Measurements from ENCODE around the gene PILRA. TPM values are rescaled to one million over a fixed set of nuclear protein-coding genes. Genes with fewer than 3 reads are reported as not detected.

Gene PILRA
- total RNA-seq, 4 donors from 2014 or later: 3.3 to 8.8 (median 5.4) TPM

DNA sequence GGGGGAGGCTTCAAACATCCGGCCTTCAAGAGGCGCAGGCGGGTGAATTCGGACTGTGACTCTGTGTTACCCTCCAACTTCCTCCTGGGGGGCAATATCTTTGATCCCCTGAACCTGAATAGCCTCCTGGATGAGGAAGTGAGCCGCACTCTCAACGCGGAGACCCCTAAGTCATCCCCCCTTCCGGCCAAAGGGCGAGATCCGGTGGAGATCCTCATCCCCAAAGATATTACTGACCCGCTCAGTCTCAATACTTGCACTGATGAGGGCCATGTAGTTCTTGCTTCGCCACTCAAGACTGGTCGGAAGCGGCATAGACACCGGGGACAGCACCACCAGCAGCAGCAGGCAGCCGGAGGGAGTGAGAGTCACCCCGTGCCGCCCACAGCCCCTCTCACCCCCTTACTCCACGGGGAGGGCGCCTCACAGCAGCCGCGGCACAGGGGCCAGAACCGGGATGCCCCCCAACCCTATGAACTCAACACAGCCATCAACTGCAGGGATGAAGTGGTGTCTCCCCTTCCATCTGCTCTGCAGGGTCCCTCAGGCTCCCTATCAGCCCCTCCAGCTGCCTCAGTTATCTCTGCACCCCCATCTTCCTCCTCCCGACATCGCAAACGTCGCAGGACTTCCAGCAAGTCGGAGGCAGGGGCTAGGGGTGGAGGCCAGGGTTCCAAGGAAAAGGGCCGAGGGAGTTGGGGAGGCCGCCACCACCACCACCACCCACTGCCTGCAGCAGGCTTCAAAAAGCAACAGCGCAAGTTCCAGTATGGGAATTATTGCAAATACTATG, 57.4 kb downstream of the PILRA start:
- 42% methylated on average over 15 of the region's 31 CpGs for WGBS
- DNase-seq (ENCODE audit: extremely low spot score): no peak
- H3K27ac ChIP-seq (replicated peaks in 1 of 4): peak overlapping the region; percentile 97 to 100 (median 98)
- H3K36me3 ChIP-seq: peaks cover 8 to 41% (median 36%) of the 10 kb centered on the region in 4 donors
- TF ChIP-seq POLR2AphosphoS5 (IDR thresholded peaks at IDR 0.05) (no peak), POLR2A (IDR thresholded peaks at IDR 0.05; ENCODE audit: low read depth) (no peak), EP300 (IDR thresholded peaks at IDR 0.05) (no peak)
- TF ChIP-seq, protein P1, sequence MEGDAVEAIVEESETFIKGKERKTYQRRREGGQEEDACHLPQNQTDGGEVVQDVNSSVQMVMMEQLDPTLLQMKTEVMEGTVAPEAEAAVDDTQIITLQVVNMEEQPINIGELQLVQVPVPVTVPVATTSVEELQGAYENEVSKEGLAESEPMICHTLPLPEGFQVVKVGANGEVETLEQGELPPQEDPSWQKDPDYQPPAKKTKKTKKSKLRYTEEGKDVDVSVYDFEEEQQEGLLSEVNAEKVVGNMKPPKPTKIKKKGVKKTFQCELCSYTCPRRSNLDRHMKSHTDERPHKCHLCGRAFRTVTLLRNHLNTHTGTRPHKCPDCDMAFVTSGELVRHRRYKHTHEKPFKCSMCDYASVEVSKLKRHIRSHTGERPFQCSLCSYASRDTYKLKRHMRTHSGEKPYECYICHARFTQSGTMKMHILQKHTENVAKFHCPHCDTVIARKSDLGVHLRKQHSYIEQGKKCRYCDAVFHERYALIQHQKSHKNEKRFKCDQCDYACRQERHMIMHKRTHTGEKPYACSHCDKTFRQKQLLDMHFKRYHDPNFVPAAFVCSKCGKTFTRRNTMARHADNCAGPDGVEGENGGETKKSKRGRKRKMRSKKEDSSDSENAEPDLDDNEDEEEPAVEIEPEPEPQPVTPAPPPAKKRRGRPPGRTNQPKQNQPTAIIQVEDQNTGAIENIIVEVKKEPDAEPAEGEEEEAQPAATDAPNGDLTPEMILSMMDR (IDR thresholded peaks at IDR 0.05): no peak
- no peaks in the 10 kb centered on the region for H3K9me3 ChIP-seq
- peaks cover 34 to 66% (median 61%) of the 10 kb centered on the region in 4 donors for H3K4me1 ChIP-seq
- peak overlapping the region; percentile 76 to 85 (median 80) for H3K4me3 ChIP-seq
- intact Hi-C loops (cut with DNase I): no loop called here
- H3K27me3 ChIP-seq: peaks cover 0 to 6% (median 0%) of the 10 kb centered on the region in 4 donors

DNA sequence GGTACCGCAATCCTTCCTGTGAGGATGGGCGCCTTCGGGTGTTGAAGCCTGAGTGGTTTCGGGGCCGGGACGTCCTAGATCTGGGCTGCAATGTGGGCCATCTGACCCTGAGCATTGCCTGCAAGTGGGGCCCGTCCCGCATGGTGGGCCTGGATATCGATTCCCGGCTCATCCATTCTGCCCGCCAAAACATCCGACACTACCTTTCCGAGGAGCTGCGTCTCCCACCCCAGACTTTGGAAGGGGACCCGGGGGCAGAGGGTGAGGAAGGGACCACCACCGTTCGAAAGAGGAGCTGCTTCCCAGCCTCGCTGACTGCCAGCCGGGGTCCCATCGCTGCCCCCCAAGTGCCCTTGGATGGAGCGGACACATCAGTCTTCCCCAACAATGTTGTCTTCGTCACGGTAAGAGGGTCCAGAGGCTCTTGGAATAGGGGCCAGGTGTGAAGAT, 58.0 kb downstream of the PILRA start:
- Histone ChIP-seq H3K36me3 (peaks cover 8 to 41% (median 36%) of the 10 kb centered on the region in 4 donors), H3K27ac (replicated peaks in 1 of 4) (peak overlapping the region; percentile 97 to 100 (median 98)), H3K27me3 (peaks cover 0 to 6% (median 0%) of the 10 kb centered on the region in 4 donors), H3K9me3 (no peaks in the 10 kb centered on the region), H3K4me3 (peak overlapping the region in 3 of 4 donors; percentile 76 to 85 (median 81)), H3K4me1 (peaks cover 34 to 67% (median 62%) of the 10 kb centered on the region in 4 donors)
- DNase-seq (ENCODE audit: extremely low spot score): no peak
- intact Hi-C loops (cut with DNase I): no loop called here
- WGBS: 96% methylated on average over 15 of the region's 23 CpGs
- TF ChIP-seq POLR2AphosphoS5 (IDR thresholded peaks at IDR 0.05) (no peak), POLR2A (IDR thresholded peaks at IDR 0.05; ENCODE audit: low read depth) (no peak), EP300 (IDR thresholded peaks at IDR 0.05) (no peak)
- TF ChIP-seq, protein P1 (IDR thresholded peaks at IDR 0.05): no peak

DNA sequence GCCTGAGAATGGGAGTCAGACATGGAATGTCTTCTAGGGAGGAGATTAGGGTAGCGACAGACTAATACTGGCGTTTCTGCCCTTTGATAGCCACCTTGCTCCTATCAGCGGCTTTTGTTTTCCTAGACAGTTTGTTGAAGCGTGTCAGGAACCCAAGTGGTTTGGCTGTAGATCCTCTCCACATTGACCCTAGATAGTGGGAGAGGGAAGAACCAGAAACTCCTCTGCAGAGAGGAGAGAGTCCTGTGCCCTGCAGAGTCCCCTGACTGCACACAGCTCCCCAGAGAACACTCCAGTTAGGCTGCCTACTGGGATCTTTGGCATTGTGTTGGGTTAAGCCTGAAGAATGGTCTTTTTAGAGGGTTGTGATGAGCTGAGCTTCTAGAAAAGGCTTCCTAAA, 58.8 kb downstream of the PILRA start:
- H3K9me3 ChIP-seq: no peaks in the 10 kb centered on the region
- H3K27ac ChIP-seq (replicated peaks in 1 of 4): peak overlapping the region in 3 of 4 donors; percentile 96 to 100 (median 98)
- WGBS: 77% methylated on average over 4 of the region's 4 CpGs
- TF ChIP-seq POLR2AphosphoS5 (IDR thresholded peaks at IDR 0.05) (no peak), EP300 (IDR thresholded peaks at IDR 0.05) (no peak), POLR2A (IDR thresholded peaks at IDR 0.05; ENCODE audit: low read depth) (no peak)
- TF ChIP-seq, protein P1 (IDR thresholded peaks at IDR 0.05): no peak
- H3K4me3 ChIP-seq: no peak overlapping the region
- DNase-seq (ENCODE audit: extremely low spot score): no peak
- intact Hi-C loops (cut with DNase I): no loop called here
- H3K27me3 ChIP-seq: peaks cover 0 to 6% (median 0%) of the 10 kb centered on the region in 4 donors
- peaks cover 34 to 72% (median 64%) of the 10 kb centered on the region in 4 donors for H3K4me1 ChIP-seq
- H3K36me3 ChIP-seq: peaks cover 8 to 41% (median 36%) of the 10 kb centered on the region in 4 donors

DNA sequence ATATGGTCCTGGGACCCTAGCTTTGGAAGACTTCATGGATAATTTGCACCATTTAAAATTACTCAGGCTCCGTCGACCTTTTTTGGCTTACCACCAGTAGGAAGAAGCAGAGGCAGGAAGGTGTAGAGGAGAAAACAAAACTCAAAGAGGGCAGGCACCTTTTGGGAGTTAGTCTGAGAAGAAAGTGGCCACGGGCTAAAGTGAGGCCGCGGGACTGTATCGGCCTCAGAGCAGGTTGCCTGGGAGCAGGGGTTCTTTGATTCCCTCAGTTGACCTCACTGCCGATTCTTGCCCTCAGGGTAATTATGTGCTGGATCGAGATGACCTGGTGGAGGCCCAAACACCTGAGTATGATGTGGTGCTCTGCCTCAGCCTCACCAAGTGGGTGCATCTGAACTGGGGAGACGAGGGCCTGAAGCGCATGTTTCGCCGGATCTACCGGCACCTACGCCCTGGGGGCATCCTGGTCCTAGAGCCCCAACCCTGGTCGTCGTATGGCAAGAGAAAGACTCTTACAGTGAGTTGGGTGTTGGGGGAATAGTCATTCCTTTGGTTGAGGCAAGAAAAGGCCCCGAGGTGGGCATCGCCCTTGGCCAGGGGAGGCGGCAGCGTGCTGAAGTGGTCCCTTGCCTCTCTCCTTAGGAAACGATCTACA, 59.5 kb downstream of the PILRA start:
- intact Hi-C loops (cut with DNase I): no loop called here
- Histone ChIP-seq H3K9me3 (no peaks in the 10 kb centered on the region), H3K27me3 (peaks cover 0 to 6% (median 0%) of the 10 kb centered on the region in 4 donors), H3K36me3 (peaks cover 8 to 41% (median 36%) of the 10 kb centered on the region in 4 donors), H3K4me3 (no peak overlapping the region), H3K27ac (replicated peaks in 1 of 4) (peak overlapping the region in 2 of 4 donors; percentile 11 to 96), H3K4me1 (peaks cover 34 to 68% (median 60%) of the 10 kb centered on the region in 4 donors)
- no peak for DNase-seq (ENCODE audit: extremely low spot score)
- TF ChIP-seq, protein P1 (IDR thresholded peaks at IDR 0.05): no peak
- TF ChIP-seq POLR2A (IDR thresholded peaks at IDR 0.05; ENCODE audit: low read depth) (no peak), EP300 (IDR thresholded peaks at IDR 0.05) (no peak), POLR2AphosphoS5 (IDR thresholded peaks at IDR 0.05) (no peak)
- WGBS: 85% methylated on average over 21 of the region's 21 CpGs

Measured in esophagus muscularis mucosa (tissue), 4 donors.